Neural cell (in vitro differentiated cells): ENCODE results near the gene ZAP70. TPM values are rescaled to one million over a fixed set of nuclear protein-coding genes. Genes with fewer than 3 reads are reported as not detected.

ENCODE experiments used
- H2AFZ ChIP-seq: fragments of 200-600, 300-800 bp; sonication (generic), shearing (Covaris generic); 2 replicates; pipeline ENCODE4 v1.6.0; 2014; ENCODE audit warnings: low read depth, mild to moderate bottlenecking, antibody characterized with exemption, low read length, moderate library complexity
- H3F3A ChIP-seq: fragments of 200-600 bp; shearing (Covaris generic); 2 replicates; pipeline ENCODE4 v1.6.1; 2016; ENCODE audit warnings: mild to moderate bottlenecking, moderate library complexity, mixed read lengths, antibody characterized with exemption, low read length; ENCODE audit not compliant: insufficient read depth, poor library complexity, severe bottlenecking
- H3K27ac ChIP-seq: fragments of 200-600, 300-800 bp; sonication (generic), shearing (Covaris generic); 2 replicates; pipeline ENCODE4 v1.5.1; 2014; ENCODE audit warnings: mild to moderate bottlenecking, low read length, moderate library complexity
- H3K27me3 ChIP-seq: fragments of 300-800, 200-600 bp; sonication (generic), shearing (Covaris generic); 2 replicates; pipeline ENCODE4 v1.6.0; 2014; ENCODE audit warnings: mild to moderate bottlenecking, low read depth, low read length, moderate library complexity; ENCODE audit not compliant: insufficient read depth
- H3K36me3 ChIP-seq: fragments of 300-800, 200-600 bp; sonication (generic), shearing (Covaris generic); 2 replicates; pipeline ENCODE4 v1.5.1; 2014; ENCODE audit warnings: mild to moderate bottlenecking, antibody characterized with exemption, low read length, moderate library complexity; ENCODE audit not compliant: insufficient read depth
- H3K4me2 ChIP-seq: fragments of 300-800, 200-600 bp; sonication (generic), shearing (Covaris generic); 2 replicates; pipeline ENCODE4 v1.6.0; 2014; ENCODE audit warnings: mild to moderate bottlenecking, low read length
- H3K4me3 ChIP-seq: fragments of 300-800, 200-600 bp; sonication (generic), shearing (Covaris generic); 2 replicates; pipeline ENCODE4 v1.5.1; 2014; ENCODE audit warnings: mild to moderate bottlenecking, low read length, moderate library complexity
- H3K79me2 ChIP-seq: fragments of 200-600 bp; shearing (Covaris generic); replicated peaks from 2 replicates; pipeline ENCODE4 v1.6.0; 2014; ENCODE audit warnings: mild to moderate bottlenecking, low read length, moderate library complexity; ENCODE audit not compliant: insufficient read depth
- H3K9ac ChIP-seq: fragments of 300-800, 200-600 bp; sonication (generic), shearing (Covaris generic); 2 replicates; pipeline ENCODE4 v1.6.1; 2016; ENCODE audit warnings: mild to moderate bottlenecking, low read length, mixed read lengths
- H3K9me2 ChIP-seq: fragments of 200-600 bp; shearing (Covaris generic); 2 replicates; pipeline ENCODE4 v1.6.1; 2016; ENCODE audit warnings: mild to moderate bottlenecking, low read length, mixed read lengths; ENCODE audit not compliant: insufficient read depth
- H3K9me3 ChIP-seq: fragments of 200-600, 300-800 bp; sonication (generic), shearing (Covaris generic); 2 replicates; pipeline ENCODE4 v1.6.1; 2016; ENCODE audit warnings: mild to moderate bottlenecking, mixed run types, low read length, moderate library complexity, mixed read lengths
- H4K20me1 ChIP-seq: fragments of 200-600 bp; shearing (Covaris generic); 2 replicates; pipeline ENCODE4 v1.6.1; 2016; ENCODE audit warnings: mild to moderate bottlenecking, mixed run types; ENCODE audit not compliant: insufficient read depth
- CTCF ChIP-seq: fragments of 450-650 bp; IDR thresholded peaks from 2 replicates; pipeline ENCODE4 v1.5.1; 2014; ENCODE audit warnings: antibody characterized with exemption, mild to moderate bottlenecking, moderate library complexity; ENCODE audit not compliant: poor library complexity, severe bottlenecking
- EP300 ChIP-seq: fragments of 450-650 bp; conservative IDR thresholded peaks from 2 replicates; pipeline ENCODE4 v1.6.1; 2014; ENCODE audit warnings: antibody characterized with exemption, mild to moderate bottlenecking, moderate library complexity; ENCODE audit not compliant: poor library complexity, severe bottlenecking
- EZH2 ChIP-seq: fragments of 200-600, 300-800 bp; shearing (Covaris generic), sonication (generic); IDR thresholded peaks from 2 replicates; pipeline ENCODE4 v1.6.1; 2014; ENCODE audit warnings: antibody characterized with exemption, low read length, borderline replicate concordance, mild to moderate bottlenecking; ENCODE audit not compliant: insufficient read depth, poor library complexity, severe bottlenecking
- MXI1 ChIP-seq: fragments of 450-650 bp; conservative IDR thresholded peaks from 2 replicates; pipeline ENCODE4 v1.6.1; 2014; ENCODE audit warnings: antibody characterized with exemption, mild to moderate bottlenecking; ENCODE audit not compliant: poor library complexity, severe bottlenecking
- POLR2AphosphoS5 ChIP-seq: IDR thresholded peaks from 2 replicates; pipeline ENCODE4 v1.6.1; 2012
- RAD21 ChIP-seq: fragments of 450-650 bp; conservative IDR thresholded peaks from 2 replicates; pipeline ENCODE4 v1.6.1; 2014; ENCODE audit warnings: antibody characterized with exemption, mild to moderate bottlenecking, moderate library complexity
- REST ChIP-seq: IDR thresholded peaks from 2 replicates; pipeline ENCODE4 v1.6.1; 2012; ENCODE audit warnings: borderline replicate concordance
- SMC3 ChIP-seq: fragments of 450-650 bp; conservative IDR thresholded peaks from 2 replicates; pipeline ENCODE4 v1.6.1; 2014; ENCODE audit warnings: antibody characterized with exemption, mild to moderate bottlenecking, moderate library complexity; ENCODE audit not compliant: poor library complexity
- TAF1 ChIP-seq: IDR thresholded peaks from 2 replicates; pipeline ENCODE4 v1.6.1; 2012; ENCODE audit warnings: low read depth
- polyA plus RNA-seq: library from polyadenylated mRNA; depleted of rRNA; stranded (reverse); fragments of >200 nt; gene quantifications from 2 replicates; pipeline ENCODE4 v1.2.3, GENCODE V29; 2014

ZAP70 gene
- polyA plus RNA-seq, 1 donor from 2014 or later: 0.59 TPM

GRCh38 chr2:97703741-97704140 is 9.6 kb upstream of the ZAP70 start:
- H3K4me2 ChIP-seq: no peak overlapping the region
- no peaks in the 10 kb centered on the region for H3K9me3 ChIP-seq
- H3F3A ChIP-seq: no peaks in the 10 kb centered on the region
- H4K20me1 ChIP-seq: no peaks in the 10 kb centered on the region
- no peaks in the 10 kb centered on the region for H3K79me2 ChIP-seq
- H3K36me3 ChIP-seq: no peaks in the 10 kb centered on the region
- H3K27ac ChIP-seq: no peak overlapping the region
- no peak overlapping the region for H2AFZ ChIP-seq
- H3K4me3 ChIP-seq: no peak overlapping the region
- TF ChIP-seq REST (no peak), RAD21 (no peak), MXI1 (no peak), EP300 (no peak), SMC3 (no peak), EZH2 (no peak), POLR2AphosphoS5 (no peak), TAF1 (no peak), CTCF (no peak)
- no peaks in the 10 kb centered on the region for H3K9me2 ChIP-seq
- H3K9ac ChIP-seq: no peak overlapping the region
- no peaks in the 10 kb centered on the region for H3K27me3 ChIP-seq

- Histone ChIP-seq H3K27ac (no peak overlapping the region), H3K9me2 (no peaks in the 10 kb centered on the region), H3K36me3 (no peaks in the 10 kb centered on the region), H3F3A (no peaks in the 10 kb centered on the region), H4K20me1 (no peaks in the 10 kb centered on the region), H3K9ac (no peak overlapping the region), H3K4me2 (no peak overlapping the region), H3K27me3 (no peaks in the 10 kb centered on the region), H3K79me2 (no peaks in the 10 kb centered on the region), H3K9me3 (no peaks in the 10 kb centered on the region), H3K4me3 (no peak overlapping the region), H2AFZ (no peak overlapping the region)
- TF ChIP-seq RAD21: no peak
- TF ChIP-seq EP300: no peak
- no peak for TF ChIP-seq MXI1
- TF ChIP-seq EZH2: no peak
- TF ChIP-seq POLR2AphosphoS5: no peak
- TF ChIP-seq REST: no peak
- no peak for TF ChIP-seq SMC3
- no peak for TF ChIP-seq TAF1
Observed at GRCh38 chr2:97704989-97705388, 8.4 kb upstream of the ZAP70 start.
